Tibial artery (tissue), 4 donors: ENCODE measurements around the gene ANKRD18A.
"Not testable (repeated sequence)": the region's sequence is repeated elsewhere in the genome, so short reads cannot be mapped to it uniquely, and the experiment has no call there.

ENCODE experiments used
- DNase-seq, 2 donors: peaks; one replicate each; pipeline ENCODE4 v3.0.0-alpha.2; 2019
- H3K27ac ChIP-seq, 2 donors: fragments of 200-600 bp; sonication (generic) in 1 of 2; 1 replicate in 1 of 2; 2 replicates in 1 of 2; pipeline ENCODE4 v1.5.1; 2018 to 2019; ENCODE audit warnings: mild to moderate bottlenecking in 1 of 2
- H3K27me3 ChIP-seq, 2 donors: fragments of 200-600 bp; sonication (generic) in 1 of 2; one replicate each; pipeline versions ENCODE4 v1.5.1 to v1.6.0; 2016 to 2019
- H3K36me3 ChIP-seq, 3 donors: fragments of 200-600 bp; sonication (generic) in 2 of 3; one replicate each; pipeline ENCODE4 v1.5.1; 2016 to 2019; ENCODE audit warnings: mild to moderate bottlenecking in 2 of 3
- H3K4me1 ChIP-seq, 4 donors: fragments of 200-600 bp; sonication (generic) in 2 of 4; 1 replicate in 3 of 4; 2 replicates in 1 of 4; pipeline ENCODE4 v1.5.1; 2016 to 2019
- H3K4me3 ChIP-seq, 2 donors: fragments of 200-600 bp; sonication (generic) in 1 of 2; 1 replicate in 1 of 2; 2 replicates in 1 of 2; pipeline ENCODE4 v1.5.1; 2018 to 2019; ENCODE audit warnings: mild to moderate bottlenecking in 2 of 2
- H3K9me3 ChIP-seq, 3 donors: fragments of 200-600 bp; sonication (generic) in 1 of 3; one replicate each; pipeline ENCODE4 v1.5.1; 2016 to 2019
- intact Hi-C: fragments of 100-400 bp; cut with DNase I; formaldehyde crosslinking; loops from one replicate; pipeline ENCODE4 v1.15.0; 2023; ENCODE audit warnings: low total_unique reads

ANKRD18A gene

DNA sequence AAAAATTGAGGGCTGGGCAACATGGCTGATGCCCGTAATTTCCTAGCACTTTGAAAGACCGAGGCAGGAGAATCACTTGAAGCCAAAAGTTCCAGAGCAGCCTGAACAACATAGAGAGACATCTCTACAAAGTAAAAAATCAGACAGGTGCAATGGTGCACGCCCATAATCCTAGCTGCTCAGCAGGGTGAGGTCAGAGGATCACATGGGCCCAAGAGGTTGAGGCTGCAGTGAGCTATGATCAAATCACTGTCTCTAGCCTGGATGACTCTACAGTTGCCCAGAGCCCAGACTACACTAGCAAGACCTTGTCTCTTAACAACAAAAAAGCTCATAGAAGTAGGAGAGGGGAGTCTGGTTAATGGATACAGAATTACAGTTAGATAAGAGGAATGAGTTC lies 40.3 kb downstream of the ANKRD18A start:
- H3K9me3 ChIP-seq, H3K4me3 ChIP-seq, DNase-seq, intact Hi-C loops, H3K27ac ChIP-seq, H3K4me1 ChIP-seq, H3K27me3 ChIP-seq, H3K36me3 ChIP-seq: not testable (repeated sequence)

DNA sequence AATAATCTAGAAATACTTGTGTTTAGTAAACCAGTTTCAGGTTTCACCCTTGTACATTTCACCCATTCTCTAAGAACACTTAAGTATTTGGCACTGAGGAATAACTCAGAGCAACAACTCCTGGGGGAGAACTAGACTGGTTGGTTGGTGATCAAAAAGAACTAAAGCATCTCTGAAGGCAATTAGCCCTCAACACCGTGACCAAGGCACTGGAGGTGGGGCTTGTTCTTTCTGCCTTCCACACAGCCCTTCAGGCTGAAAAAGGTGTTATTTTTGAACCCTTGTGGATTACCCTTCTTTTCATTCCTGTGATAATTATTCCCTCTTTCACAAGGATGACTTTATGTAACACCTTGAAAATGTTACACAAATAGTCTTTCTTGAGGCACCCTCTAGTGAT lies 44.2 kb downstream of the ANKRD18A start:
- H3K4me3 ChIP-seq, intact Hi-C loops, H3K27me3 ChIP-seq, H3K9me3 ChIP-seq, H3K27ac ChIP-seq, DNase-seq, H3K4me1 ChIP-seq, H3K36me3 ChIP-seq: not testable (repeated sequence)

DNA sequence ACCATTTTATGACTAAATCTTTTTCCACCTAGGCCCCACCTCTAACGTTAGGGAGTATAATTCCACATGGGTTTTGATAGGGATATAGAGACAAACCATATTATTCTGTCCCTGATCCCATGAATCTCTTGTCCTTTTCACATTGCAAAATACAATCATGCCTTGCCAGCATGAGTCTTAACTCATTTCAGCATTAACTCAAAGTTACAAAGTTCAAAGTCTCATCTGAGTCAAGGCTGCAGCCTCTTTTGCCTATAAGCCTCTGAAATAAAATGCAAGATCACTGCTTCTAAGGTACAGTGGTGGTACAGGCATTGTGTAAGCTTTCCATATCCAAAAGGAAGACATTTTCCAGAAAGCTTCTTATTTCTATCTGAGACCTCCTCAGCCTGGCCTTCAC lies 54.3 kb downstream of the ANKRD18A start:
- H3K4me3 ChIP-seq, DNase-seq, intact Hi-C loops, H3K9me3 ChIP-seq, H3K27ac ChIP-seq, H3K36me3 ChIP-seq, H3K27me3 ChIP-seq, H3K4me1 ChIP-seq: not testable (repeated sequence)

DNA sequence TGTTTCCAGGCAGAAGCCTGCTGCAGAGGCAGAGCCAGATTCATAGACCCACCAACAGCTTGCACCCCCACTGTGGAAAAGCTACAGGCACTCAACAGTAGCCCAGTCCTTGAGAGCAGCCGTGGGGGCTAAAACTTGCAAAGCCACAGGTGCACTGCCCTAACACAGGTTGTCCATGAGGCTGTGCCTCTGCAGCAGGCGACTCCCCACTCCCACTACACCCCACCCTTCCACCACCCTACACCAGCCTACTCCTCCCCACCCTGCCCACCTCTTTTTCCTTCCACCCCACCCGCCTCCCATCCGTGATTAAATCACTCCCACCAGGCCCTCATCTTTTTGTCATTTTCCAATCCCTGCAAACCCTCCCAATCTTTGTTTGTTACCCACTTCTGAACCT lies 55.2 kb downstream of the ANKRD18A start:
- H3K9me3 ChIP-seq, H3K36me3 ChIP-seq, H3K4me3 ChIP-seq, H3K4me1 ChIP-seq, intact Hi-C loops, H3K27me3 ChIP-seq, H3K27ac ChIP-seq, DNase-seq: not testable (repeated sequence)

DNA sequence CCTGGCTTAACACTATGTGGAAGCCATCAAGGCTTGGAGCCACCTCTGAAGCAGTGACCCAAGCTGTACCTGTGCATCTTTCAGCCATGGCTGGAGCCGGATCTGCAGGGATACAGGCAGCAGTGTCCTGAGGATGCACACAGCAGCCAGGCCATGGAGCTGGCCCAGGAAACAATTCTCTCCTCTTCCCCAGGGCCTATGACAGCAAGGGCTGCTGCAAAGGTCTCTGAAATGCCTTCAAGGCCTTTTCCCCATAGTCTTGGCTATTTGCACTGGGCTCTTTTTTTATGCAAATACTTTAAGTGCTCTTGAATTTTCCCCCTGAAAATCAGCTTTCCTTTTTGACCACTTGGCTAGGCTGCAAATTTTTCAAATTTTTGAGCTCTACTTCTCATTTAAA lies 56.5 kb downstream of the ANKRD18A start:
- H3K4me3 ChIP-seq, H3K4me1 ChIP-seq, DNase-seq, intact Hi-C loops, H3K36me3 ChIP-seq, H3K27ac ChIP-seq, H3K9me3 ChIP-seq, H3K27me3 ChIP-seq: not testable (repeated sequence)

DNA sequence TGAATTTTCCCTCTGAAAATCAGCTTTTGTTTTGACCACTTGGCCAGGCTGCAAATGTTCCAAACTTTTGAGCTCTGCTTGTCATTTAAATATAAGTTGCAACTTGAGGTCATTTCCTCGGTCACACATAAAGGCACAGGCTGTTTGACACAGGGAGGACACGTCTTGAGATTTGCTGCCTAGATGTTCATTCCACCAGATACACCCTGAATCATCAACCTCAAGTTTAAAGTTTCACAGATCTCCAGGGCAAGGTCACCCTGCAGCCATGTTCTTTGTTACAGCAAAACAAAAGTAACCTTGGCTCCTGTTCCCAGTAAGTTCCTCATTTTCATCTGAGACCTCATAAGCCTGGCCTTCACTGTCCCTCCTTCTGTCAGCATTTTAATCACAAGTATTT lies 59.3 kb downstream of the ANKRD18A start:
- H3K9me3 ChIP-seq, H3K4me1 ChIP-seq, H3K27me3 ChIP-seq, H3K36me3 ChIP-seq, DNase-seq, intact Hi-C loops, H3K4me3 ChIP-seq, H3K27ac ChIP-seq: not testable (repeated sequence)

DNA sequence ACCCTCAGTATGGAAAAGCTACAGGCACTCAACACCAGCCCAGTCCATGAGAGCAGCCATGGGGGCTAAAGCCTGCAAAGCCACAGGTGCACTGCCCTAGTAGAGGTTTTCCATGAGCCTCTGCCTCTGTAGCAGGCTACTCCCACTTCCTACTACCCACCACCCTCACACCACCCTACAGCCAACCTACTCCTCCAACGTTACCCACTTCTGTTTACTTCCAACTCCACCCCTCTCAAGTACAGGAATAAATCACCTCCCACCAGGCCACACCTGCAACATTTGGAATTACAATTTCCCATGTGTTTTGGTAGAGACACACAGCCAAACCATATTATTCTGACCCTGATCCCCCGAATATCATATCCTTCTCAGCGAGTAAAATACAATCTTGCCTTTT lies 61.2 kb downstream of the ANKRD18A start:
- DNase-seq, H3K36me3 ChIP-seq, H3K27me3 ChIP-seq, H3K27ac ChIP-seq, intact Hi-C loops, H3K4me3 ChIP-seq, H3K9me3 ChIP-seq, H3K4me1 ChIP-seq: not testable (repeated sequence)

DNA sequence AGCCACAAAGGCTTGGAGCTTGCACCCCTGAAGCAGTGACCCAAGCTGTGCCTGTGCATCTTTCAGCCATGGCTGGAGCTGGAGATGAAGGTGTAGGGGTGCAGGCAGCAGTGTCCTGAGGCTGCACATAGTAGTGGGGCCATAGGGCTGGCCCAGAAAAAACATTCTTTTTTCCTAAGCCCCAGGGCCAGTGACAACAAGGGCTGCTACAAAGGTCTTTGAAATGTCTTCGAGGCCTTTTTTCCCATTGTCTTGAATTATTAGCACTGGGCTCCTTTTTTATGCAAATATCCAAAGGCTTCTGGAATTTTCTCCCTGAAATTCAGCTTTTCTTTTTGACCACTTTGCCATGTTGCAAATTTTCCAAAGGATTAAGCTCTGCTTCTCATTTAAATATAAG lies 62.6 kb downstream of the ANKRD18A start:
- intact Hi-C loops, H3K27ac ChIP-seq, H3K36me3 ChIP-seq, DNase-seq, H3K4me1 ChIP-seq, H3K9me3 ChIP-seq, H3K4me3 ChIP-seq, H3K27me3 ChIP-seq: not testable (repeated sequence)

DNA sequence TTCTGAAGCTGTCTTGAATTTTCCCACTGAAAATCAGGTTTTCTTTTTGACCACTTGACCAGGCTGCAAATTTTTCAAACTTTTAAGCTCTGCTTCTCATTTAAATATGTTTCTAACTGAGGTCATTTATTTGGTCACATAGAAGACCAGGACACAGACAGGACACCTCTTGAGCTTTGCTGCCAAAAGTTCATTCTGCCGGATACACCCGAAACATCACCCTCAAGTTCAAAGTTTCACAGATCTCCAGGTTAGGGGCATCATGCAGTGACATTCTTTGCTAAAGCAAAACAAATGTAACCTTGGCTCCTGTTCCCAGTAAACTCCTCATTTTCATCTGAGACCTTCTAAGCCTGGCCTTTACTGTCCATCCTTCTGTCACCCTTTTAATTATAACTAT lies 65.4 kb downstream of the ANKRD18A start:
- DNase-seq, H3K4me1 ChIP-seq, H3K36me3 ChIP-seq, H3K9me3 ChIP-seq, H3K27me3 ChIP-seq, H3K27ac ChIP-seq, intact Hi-C loops, H3K4me3 ChIP-seq: not testable (repeated sequence)

DNA sequence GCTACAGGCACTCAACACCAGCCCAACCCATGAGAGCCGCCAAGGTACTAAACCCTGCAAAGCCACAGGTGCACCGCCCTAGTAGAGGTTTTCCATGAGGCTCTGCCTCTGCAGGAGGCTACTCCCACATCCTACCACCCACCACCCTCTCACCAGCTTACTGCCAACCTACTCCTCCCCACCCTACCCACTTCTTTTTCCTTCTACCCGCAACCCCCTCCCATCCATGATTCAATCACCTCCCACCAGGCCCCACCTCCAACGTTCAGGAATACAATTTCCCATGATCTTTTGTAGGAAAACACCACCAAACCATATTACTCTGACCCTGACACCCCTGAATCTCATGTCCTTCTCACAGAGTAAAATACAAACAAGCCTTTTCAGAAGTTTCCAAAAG lies 67.4 kb downstream of the ANKRD18A start:
- DNase-seq, H3K4me1 ChIP-seq, H3K36me3 ChIP-seq, H3K4me3 ChIP-seq, H3K9me3 ChIP-seq, intact Hi-C loops, H3K27ac ChIP-seq, H3K27me3 ChIP-seq: not testable (repeated sequence)

DNA sequence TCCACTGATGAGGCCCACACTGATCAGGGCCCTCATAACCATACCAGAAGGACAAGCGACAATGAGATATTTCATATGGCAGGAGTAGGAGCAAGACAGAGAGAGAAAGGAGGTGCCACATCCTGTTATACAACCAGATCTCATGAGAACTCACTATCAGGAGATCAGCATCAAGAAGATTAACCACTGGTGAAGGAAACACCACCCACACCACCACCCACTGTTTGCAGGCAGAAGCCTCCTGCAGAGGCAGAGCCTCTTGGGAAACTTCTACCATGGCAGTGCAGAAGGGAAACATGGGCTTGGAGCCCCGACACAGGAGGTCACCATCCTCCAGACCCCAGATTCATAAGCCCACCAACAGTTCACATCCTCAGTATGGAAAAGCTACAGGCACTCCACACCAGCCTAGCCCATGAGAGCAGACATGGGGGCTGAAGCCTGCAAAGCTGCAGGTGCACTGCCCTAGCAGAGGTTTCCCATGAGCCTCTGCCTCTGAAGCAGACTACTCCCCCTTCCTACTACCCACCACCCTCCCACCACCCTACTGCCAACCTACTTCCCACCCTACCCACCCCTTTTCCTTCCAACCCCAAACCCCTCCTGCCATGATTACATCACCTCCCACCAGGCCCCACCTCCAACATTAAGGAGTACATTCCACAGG lies 73.8 kb downstream of the ANKRD18A start:
- H3K36me3 ChIP-seq, intact Hi-C loops, H3K9me3 ChIP-seq, H3K27me3 ChIP-seq, H3K27ac ChIP-seq, H3K4me1 ChIP-seq, DNase-seq, H3K4me3 ChIP-seq: not testable (repeated sequence)

DNA sequence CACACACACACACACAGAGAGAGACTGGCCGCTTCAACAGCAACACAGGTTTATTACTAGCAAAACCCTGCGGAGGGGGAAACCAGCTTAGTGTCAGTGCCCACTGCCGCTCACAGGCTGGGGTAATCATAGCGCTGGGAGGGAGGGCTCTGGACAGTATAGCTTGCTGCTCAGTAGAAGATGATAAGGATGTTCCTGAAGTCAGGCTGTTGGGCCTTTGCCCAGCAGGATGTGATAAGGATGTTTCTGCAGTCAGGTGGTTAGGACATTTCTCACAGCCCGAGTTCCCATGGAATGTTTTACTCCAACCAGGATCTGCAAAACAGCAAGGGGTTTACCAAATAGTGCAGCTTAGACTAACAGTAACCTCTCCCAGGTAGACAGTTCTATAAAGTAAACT lies 79.9 kb downstream of the ANKRD18A start:
- H3K27ac ChIP-seq, intact Hi-C loops, H3K9me3 ChIP-seq, DNase-seq, H3K4me1 ChIP-seq, H3K4me3 ChIP-seq, H3K27me3 ChIP-seq, H3K36me3 ChIP-seq: not testable (repeated sequence)
